Measurements from ENCODE around the gene PARK7. TPM values are rescaled to one million over a fixed set of nuclear protein-coding genes. Genes with fewer than 3 reads are reported as not detected.
A peak's percentile ranks its signal among the peaks of the same experiment; 100 is the strongest.

Gene PARK7
- total and polyA plus RNA-seq, 7 donors = 176 to 270 (median 243) TPM

- H3K4me3 ChIP-seq = no peak overlapping the region
- no peaks in the 10 kb centered on the region for H3K27me3 ChIP-seq
- H3K4me1 ChIP-seq = peaks cover 0 to 31% (median 15%) of the 10 kb centered on the region in 4 donors
- no peaks in the 10 kb centered on the region for H3K9me3 ChIP-seq
- H3K27ac ChIP-seq = no peak overlapping the region
- intact Hi-C loops (cut with DNase I) = no loop called here
- 44 to 55% methylated on average over 1 of the region's 1 CpG for WGBS, 2 donors
- no peak for DNase-seq
- TF ChIP-seq POLR2AphosphoS5 (IDR thresholded peaks at IDR 0.05) = no peak
- no peak for TF ChIP-seq POLR2A (IDR thresholded peaks at IDR 0.05)
- no peak for TF ChIP-seq CTCF (IDR thresholded peaks at IDR 0.05)
- TF ChIP-seq EP300 (IDR thresholded peaks at IDR 0.05) = no peak
- peaks cover 0 to 88% (median 58%) of the 10 kb centered on the region in 4 donors for H3K36me3 ChIP-seq
Measured at GRCh38 chr1:7967196-7967595, 5.7 kb downstream of the PARK7 start.

GRCh38 chr1:7967651-7968050 is 6.1 kb downstream of the PARK7 start:
- Histone ChIP-seq H3K4me1 (peaks cover 0 to 26% (median 11%) of the 10 kb centered on the region in 4 donors), H3K4me3 (no peak overlapping the region), H3K36me3 (peaks cover 0 to 92% (median 60%) of the 10 kb centered on the region in 4 donors), H3K27me3 (no peaks in the 10 kb centered on the region), H3K9me3 (no peaks in the 10 kb centered on the region), H3K27ac (no peak overlapping the region)
- WGBS, 2 donors = 92 to 93% methylated on average over 4 of the region's 4 CpGs
- TF ChIP-seq POLR2A (IDR thresholded peaks at IDR 0.05) = no peak
- no peak for TF ChIP-seq CTCF (IDR thresholded peaks at IDR 0.05)
- DNase-seq = peak; percentile 38
- intact Hi-C loops (cut with DNase I) = no loop called here

- intact Hi-C loops (cut with DNase I) = loop anchor here (10.0 kb wide), 1 partner anchor 905 kb away; the partner anchor contains the start of gene ENO1
- peaks cover 0 to 76% (median 42%) of the 10 kb centered on the region in 4 donors for H3K36me3 ChIP-seq
Measured at GRCh38 chr1:7970246-7970645, 8.7 kb downstream of the PARK7 start.

GRCh38 chr1:7971024-7971423 is 9.5 kb downstream of the PARK7 start:
- TF ChIP-seq EP300 (IDR thresholded peaks at IDR 0.05) = no peak
- no peak for TF ChIP-seq CTCF (IDR thresholded peaks at IDR 0.05)
- TF ChIP-seq POLR2AphosphoS5 (IDR thresholded peaks at IDR 0.05) = no peak
- TF ChIP-seq POLR2A (IDR thresholded peaks at IDR 0.05) = no peak

More at GRCh38 chr1:7970246-7970645, 8.7 kb downstream of the PARK7 start:
- 70 to 90% methylated on average over 2 of the region's 2 CpGs for WGBS, 2 donors
- H3K27me3 ChIP-seq = no peaks in the 10 kb centered on the region
- TF ChIP-seq CTCF (IDR thresholded peaks at IDR 0.05) = no peak
- TF ChIP-seq EP300 (IDR thresholded peaks at IDR 0.05) = no peak
- TF ChIP-seq POLR2AphosphoS5 (IDR thresholded peaks at IDR 0.05) = no peak
- TF ChIP-seq POLR2A (IDR thresholded peaks at IDR 0.05) = no peak
- no peak overlapping the region for H3K27ac ChIP-seq
- no peak for DNase-seq
- no peaks in the 10 kb centered on the region for H3K9me3 ChIP-seq
- no peak overlapping the region for H3K4me3 ChIP-seq
- H3K4me1 ChIP-seq = peaks cover 0 to 8% (median 0%) of the 10 kb centered on the region in 4 donors

GRCh38 chr1:7972285-7972684 is 10.8 kb downstream of the PARK7 start:
- intact Hi-C loops (cut with DNase I) = loop anchor here (10.0 kb wide), 1 partner anchor 903 kb away; the partner anchor contains the start of gene ENO1
- Histone ChIP-seq H3K27me3 (no peaks in the 10 kb centered on the region), H3K9me3 (no peaks in the 10 kb centered on the region), H3K36me3 (peaks cover 0 to 68% (median 36%) of the 10 kb centered on the region in 4 donors), H3K4me1 (peaks cover 0 to 16% (median under 1%) of the 10 kb centered on the region in 4 donors), H3K4me3 (no peak overlapping the region), H3K27ac (no peak overlapping the region)
- 96 to 97% methylated on average over 5 of the region's 5 CpGs for WGBS, 2 donors
- no peak for DNase-seq
- no peak for TF ChIP-seq POLR2AphosphoS5 (IDR thresholded peaks at IDR 0.05)
- no peak for TF ChIP-seq POLR2A (IDR thresholded peaks at IDR 0.05)
- TF ChIP-seq EP300 (IDR thresholded peaks at IDR 0.05) = no peak

More at GRCh38 chr1:7971024-7971423, 9.5 kb downstream of the PARK7 start:
- 89 to 93% methylated on average over 6 of the region's 6 CpGs for WGBS, 2 donors
- Histone ChIP-seq H3K27ac (no peak overlapping the region), H3K9me3 (no peaks in the 10 kb centered on the region), H3K4me3 (no peak overlapping the region), H3K4me1 (peaks cover 0 to 16% (median 0%) of the 10 kb centered on the region in 4 donors), H3K27me3 (no peaks in the 10 kb centered on the region), H3K36me3 (peaks cover 0 to 68% (median 36%) of the 10 kb centered on the region in 4 donors)
- intact Hi-C loops (cut with DNase I) = loop anchor here (10.0 kb wide), 1 partner anchor 904 kb away; the partner anchor contains the start of gene ENO1
- DNase-seq = no peak

All from sigmoid colon (tissue), 7 donors.